ENCODE results near the gene SSX4. TPM values are rescaled to one million over a fixed set of nuclear protein-coding genes. Genes with fewer than 3 reads are reported as not detected.

SSX4 gene
- total RNA-seq: not detected

GRCh38 chrX:48383239-48383638, at the start of gene SSX4:
Gene SSX4 (plus strand): TSS chrX:48383539. CDS start chrX:48384054, 515 bp downstream.

GRCh38 chrX:48356315-48357094, 26.8 kb upstream of the SSX4 start, which contains the start of gene SSX3:
Gene SSX3 (minus strand): TSS chrX:48356703. CDS start chrX:48355249, 1,454 bp downstream.

GRCh38 chrX:48411860-48412259, 28.5 kb downstream of the SSX4 start, which contains the start of gene SSX4B:
Gene SSX4B (minus strand): TSS chrX:48411960. CDS start chrX:48411372, 588 bp downstream.

Small RNA genes within 50 kb of the gene (small RNA-seq; reads per million reads assigned to genes)
- not detected for gene AL606490.4 (ENCODE audit: low replicate concordance)
- not detected for gene AL606490.7 (ENCODE audit: low replicate concordance)
- gene AL606490.9 (ENCODE audit: low replicate concordance): not detected

Other genes with a start within 250 kb of the SSX4 start
- not detected for gene SSX5, start 186.7 kb upstream of the SSX4 start, total RNA-seq
- gene SSX1, start 128.1 kb upstream of the SSX4 start, total RNA-seq: not detected
- not detected for gene SSX3, start 26.8 kb upstream of the SSX4 start, total RNA-seq
- not detected for gene SSX4B, start 28.4 kb downstream of the SSX4 start, total RNA-seq
- 28.8 TPM for gene SLC38A5, start 86.7 kb downstream of the SSX4 start, total RNA-seq
- gene FTSJ1, start 92.7 kb downstream of the SSX4 start, total RNA-seq: 45.7 TPM
- 10.6 TPM for gene PORCN, start 125.5 kb downstream of the SSX4 start, total RNA-seq
- gene EBP, start 138.3 kb downstream of the SSX4 start, total RNA-seq: 28.8 TPM
- gene TBC1D25, start 156.2 kb downstream of the SSX4 start, total RNA-seq: 13.8 TPM
- 153 TPM for gene RBM3, start 190.9 kb downstream of the SSX4 start, total RNA-seq
- 88.9 TPM for gene WDR13, start 214.0 kb downstream of the SSX4 start, total RNA-seq